NCI-H526 treated with DMSO at 0.1 percent for 48 hours (cell line): ENCODE data around the gene KDM2A.
A peak's percentile ranks its signal among the peaks of the same experiment; 100 is the strongest.
"Not testable (repeated sequence)": the region's sequence is repeated elsewhere in the genome, so short reads cannot be mapped to it uniquely, and the experiment has no call there.

Experiments
- DNase-seq: peaks from one replicate; lab custom pipeline; 2025; lab: John Stamatoyannopoulos, UW

The KDM2A gene

DNA sequence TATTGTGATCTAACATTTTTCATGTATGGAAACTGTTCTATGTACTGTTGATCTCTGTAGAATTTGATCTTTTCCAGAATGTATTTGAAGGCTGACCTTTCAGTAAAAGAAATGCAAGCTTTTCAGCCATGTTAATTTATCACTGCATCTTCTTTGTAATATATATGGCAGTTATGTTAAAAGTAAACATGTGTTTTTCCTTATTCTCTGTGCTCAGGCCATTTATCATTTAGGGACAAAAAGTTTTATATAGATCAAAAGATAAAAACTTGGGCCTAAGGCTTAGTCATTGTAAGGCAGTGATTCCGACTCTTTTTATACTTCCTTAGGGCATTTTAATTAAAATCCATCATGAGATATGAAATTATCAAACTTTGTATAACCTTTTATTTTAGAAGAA, 48.7 kb downstream of the KDM2A start:
- DNase-seq, result no peak

DNA sequence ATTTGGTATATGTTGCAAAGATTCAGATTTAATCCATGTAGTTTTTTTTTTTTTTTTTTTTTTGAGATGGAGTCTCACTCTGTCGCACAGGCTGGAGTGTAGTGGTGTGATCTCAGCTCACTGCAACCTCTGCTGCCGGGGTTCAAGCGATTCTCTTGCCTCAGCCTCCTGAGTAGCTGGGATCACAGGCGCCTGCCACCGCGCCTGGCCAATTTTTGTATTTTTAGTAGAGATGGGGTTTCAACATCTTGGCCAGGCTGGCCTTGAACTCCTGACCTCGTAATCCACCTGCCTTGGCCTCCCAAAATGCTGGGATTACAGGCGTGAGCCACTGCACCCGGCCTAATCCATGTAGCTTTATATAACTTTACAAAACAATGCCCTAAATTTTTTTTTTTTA, 49.8 kb downstream of the KDM2A start:
- not testable (repeated sequence) for DNase-seq

DNA sequence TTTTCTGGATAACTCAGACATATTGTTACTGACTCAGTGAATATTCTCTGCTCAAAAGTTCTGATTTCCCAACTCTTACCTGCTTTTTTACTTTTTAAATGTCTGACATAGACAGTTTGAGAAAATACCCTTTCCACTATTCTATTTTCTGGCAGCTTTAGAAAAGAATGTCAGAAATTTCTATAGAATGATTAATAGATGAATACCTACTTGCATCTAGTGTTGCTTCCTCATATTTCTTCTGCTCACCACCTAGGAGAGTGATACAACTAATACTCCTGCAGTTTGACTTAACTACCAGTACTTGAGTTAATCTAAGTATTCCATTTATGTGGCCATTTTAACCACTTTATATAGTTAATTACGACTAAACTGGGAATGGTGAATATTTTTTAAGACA, 55.2 kb downstream of the KDM2A start:
- no peak for DNase-seq

DNA sequence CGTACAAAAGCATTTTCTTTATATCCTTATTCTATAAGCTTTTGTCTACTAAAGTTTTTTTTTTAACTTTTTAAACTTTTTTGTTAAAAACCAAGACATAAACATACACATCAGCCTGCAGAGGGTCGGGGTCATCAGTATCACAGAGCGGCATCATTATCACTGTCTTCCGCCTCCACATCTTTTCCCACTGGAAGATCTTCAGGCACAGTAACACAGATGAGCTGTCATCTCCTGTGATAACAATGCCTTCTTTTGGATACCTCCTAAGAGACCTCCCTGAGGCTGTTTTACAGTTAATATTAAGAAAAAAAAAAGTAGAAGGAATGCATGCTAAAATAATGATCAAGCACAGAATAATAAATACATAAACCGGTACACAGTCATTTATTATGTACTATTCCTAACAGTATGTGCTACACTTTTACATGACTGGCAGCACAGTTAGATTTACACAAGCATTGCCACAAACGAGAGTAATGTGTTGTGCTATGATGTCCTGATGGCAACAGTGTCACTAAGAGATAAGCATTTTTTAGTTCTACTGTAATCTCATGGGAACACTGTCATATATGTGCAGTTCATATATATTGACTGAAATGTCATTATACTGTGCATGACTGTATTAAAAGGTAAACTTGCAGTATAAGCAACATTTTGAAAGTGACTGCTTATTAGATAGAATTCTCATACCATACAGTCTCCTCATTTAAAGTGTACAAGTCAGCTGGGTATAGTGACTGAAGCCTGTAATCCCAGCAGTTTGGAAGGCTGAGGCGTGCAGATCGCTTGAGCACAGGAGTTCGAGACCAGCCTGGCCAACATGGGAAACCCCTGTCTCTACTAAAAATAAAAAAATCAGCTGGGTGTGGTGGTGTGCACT, 58.6 kb downstream of the KDM2A start:
- DNase-seq, result no peak

DNA sequence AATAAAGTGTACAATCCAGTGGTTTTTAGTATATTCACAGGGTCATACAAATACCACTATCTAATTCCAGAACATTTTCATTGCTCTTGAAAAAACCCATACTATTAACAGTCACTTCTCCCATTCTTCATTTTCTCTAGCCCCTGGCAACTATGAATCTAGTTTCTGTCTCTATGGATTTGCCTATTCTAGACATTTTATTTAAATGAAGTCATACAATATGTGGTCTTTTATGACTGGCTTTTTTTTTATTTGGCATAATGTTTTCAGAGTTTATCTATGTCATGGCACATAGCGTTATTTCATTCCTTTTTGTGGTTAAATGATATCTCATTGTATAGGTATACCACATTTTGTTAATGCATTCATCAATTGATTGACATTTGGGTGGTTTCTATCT, 59.4 kb downstream of the KDM2A start:
- DNase-seq, result no peak

DNA sequence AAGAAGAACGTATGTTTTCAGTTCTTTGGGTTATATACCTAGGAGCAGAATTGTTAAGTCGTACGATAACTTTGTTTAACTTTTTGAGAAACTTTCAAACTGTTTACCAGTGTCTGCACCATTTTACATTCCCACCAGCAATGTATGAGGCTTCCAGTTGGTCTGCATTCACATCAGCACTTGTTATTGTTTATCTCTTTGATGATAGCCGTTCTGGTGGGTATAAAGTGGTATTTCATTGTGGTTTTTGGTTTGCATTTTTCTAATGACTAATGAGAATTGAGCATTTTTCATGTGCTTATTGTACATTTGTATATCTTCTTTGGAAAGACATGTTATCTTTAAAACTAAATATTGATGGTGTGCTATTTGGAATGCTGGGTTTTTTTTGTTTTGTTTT, 59.8 kb downstream of the KDM2A start:
- no peak for DNase-seq

DNA sequence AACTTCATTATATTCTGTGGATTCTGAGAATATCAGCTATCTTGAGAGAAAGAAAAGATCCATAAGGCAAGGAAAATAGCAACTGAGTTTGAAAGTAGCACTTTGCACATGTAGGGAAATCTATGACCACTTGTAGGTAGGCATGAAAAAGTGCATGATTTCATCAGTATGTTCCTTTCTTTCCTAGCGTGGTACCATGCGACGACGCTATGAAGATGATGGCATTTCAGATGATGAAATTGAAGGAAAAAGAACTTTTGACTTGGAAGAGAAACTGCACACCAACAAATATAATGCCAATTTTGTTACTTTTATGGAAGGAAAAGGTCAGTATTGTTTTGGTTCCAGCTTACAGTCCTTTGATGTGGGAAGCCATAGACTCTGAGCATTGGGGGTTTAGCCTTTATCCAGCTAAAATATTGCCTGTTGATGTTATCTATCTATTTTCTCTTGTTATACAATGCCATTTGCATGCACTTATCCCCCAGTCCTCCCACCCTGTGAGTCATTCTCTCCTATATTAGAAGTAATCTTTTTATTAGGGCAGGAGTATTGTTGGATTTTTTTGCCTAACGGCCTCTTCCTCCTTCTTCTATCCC, 60.9 kb downstream of the KDM2A start:
- no peak for DNase-seq

DNA sequence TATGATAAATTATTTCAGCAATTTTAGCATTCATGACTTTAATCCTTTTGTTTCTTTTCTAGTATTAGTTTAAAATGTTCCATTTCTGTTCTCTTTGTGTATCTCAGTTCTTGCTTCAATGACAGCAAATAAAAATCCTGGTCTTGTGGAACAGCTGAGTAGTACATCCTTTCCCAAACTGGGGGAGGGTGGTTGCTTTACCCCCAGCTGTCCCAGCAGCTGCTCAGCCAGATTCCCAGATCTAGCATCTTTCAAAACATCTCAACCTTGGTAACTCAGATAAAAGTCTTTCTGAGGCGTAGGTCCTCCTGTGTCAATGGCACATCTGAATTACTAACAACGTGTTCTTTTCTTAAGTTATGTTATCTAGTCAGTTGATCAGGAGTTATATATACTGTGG, 75.0 kb downstream of the KDM2A start:
- DNase-seq, result no peak

DNA sequence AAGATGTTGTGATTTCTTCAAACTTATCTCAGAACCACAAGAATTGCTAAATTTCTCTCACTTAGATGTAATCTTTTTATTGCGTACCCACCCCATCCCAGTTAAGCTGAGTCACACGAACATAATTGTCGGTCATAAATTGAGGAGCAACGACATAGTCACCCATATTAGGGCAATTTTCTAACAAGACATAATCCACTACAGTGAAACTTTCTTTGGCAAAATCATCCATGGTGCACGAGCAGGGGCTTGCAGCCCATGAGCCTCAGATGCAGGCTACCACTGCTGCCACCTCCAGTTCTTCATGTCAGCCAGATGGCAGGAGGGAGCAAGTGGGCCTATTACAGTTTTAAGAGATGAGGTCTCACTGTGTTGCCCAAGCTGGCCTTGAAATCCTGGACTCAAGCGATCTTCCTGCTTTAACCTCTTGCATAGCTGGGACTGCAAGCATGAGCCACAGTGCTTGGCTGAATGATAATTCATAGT, 77.0 kb downstream of the KDM2A start:
- DNase-seq, result no peak

DNA sequence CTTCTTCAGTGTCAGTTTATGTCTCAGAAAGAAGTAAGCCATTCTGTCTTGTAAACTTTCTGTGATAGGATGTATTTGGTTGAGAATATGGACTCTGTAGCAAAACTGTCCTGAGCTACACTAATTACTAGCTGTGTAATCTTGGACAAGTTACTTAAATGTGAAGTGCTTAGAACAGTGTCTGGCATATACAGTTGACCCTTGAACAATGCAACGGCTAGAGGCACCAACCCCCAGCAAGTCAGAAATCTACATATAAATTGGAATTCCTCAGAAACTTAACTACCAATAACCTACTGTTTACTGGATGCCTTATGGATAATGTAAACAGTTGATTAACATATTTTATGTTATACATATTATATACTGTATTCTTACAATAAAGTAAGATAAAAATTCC, 78.5 kb downstream of the KDM2A start:
- DNase-seq, result no peak

DNA sequence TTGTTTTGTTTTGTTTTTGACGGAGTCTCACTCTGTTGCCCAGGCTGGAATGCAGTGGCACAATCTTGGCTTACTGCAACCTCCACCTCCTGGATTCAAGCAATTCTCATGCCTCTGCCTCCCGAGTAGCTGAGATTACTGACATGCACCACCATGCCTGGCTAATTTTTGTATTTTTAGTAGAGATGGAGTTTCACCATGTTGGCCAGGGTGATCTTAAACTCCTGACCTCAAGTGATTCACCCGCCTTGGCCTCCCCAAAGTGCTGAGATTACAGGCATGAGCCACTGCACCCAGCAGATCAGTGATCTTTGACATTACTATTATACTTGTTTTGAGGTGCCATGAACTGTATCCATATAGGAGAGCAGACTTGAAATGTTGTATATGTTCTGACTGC, 79.7 kb downstream of the KDM2A start:
- not testable (repeated sequence) for DNase-seq

DNA sequence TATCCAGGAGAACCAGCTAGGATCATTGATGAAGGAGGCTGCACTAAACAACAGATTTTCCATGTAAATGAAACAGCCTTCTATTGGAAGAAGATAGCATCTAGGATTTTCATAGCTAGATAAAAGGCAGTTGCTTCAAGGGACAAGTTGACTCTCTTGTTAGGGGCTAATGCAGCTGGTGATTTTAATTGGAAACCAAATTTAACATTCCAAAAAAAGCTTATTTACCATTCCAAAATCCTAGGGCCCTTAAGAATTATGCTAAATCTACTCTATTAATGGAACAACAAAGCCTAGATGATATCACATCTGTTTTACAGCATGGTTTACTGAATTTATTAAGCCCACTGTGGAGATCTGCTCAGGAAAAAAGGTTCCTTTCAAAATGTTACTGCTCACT, 80.7 kb downstream of the KDM2A start:
- no peak for DNase-seq

DNA sequence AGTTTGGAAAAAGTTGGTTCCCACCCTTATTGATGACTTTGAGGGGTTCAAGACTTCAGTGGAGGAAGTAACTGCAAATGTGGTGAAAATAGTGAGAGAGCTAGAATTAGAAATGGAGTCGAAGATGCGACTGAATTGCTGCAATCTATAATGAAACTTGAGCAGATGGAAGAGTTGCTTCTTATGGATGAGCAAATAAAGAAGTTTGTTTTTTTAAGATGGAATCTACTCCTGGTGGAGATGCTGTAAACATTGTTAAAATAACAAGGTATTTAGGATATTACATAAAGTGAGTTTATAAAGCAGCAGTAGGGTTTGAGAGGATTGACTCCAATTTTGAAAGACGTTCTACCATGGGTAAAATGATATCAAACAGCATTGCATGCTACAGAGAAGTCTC, 83.0 kb downstream of the KDM2A start:
- no peak for DNase-seq

DNA sequence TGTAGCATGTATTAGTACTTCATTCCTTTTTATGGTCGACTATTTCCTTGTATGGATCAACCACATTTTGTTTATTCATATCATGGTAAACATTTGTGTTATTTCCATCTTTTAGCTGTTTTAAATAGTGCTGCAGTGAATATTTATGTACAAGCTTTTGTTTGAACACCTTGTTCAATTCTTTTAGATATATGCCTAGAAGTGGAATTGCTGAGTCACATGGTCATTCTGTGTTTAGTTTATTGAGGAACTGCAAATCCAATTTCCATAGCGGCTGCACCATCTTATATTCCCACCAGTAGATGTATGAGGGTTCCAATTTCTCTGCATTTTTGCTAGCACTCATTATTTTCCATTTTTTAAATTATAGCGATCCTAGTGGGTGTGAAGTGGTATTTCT, 85.8 kb downstream of the KDM2A start:
- DNase-seq, result peak; percentile 81

DNA sequence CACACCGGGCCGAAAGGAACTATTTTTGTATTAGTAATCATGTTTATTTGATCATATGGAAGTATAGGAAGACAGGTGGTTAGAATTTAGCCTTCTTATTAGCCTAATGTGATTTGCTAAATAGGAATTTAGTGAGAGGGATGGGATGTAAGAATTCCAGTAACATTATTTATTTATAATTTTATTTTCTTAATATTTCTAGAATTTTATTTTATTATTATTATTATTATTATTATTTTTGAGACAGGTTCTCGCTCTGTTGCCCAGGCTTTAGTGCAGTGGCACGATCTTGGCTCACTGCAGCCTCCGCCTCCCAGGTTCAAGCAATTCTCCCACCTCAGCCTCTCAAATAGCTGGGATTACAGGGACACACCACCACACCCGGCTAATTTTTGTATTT, 90.2 kb downstream of the KDM2A start:
- not testable (repeated sequence) for DNase-seq

DNA sequence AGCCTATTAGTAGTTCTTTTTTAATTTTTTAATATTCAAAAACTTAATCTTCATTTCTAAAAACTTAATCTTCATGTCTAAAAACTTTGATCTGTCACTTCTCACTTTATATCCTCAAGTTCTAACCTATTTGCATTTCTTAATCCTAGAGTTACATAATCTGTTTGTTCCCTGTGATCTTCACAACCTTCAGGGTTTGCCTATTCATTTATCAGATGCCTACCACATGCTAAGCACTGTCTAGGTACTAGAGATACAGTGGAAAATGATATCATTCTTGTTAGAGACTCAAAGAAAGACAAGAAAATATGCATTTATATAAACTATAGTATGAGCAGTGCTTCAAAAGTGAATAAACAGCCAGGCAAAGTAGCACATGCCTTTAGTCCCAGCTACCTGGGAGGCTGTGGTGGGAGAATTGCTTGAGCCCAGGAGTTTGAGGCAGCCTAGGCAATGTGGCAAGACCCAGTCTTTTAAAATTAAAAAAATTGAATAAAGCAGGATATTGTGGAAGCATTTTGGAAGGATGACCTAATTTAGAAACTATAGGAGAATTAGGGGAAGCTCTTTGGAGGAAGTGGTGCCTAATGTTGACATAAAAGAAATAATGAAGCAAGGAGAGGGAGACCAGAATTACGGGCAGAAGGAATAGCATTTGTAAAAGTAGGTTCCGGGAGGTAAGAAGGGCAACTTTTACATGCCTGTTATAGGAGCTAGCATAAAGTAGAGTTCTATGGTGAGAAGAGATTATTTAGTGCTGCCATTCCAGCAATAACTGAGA, 92.8 kb downstream of the KDM2A start:
- DNase-seq, result no peak

DNA sequence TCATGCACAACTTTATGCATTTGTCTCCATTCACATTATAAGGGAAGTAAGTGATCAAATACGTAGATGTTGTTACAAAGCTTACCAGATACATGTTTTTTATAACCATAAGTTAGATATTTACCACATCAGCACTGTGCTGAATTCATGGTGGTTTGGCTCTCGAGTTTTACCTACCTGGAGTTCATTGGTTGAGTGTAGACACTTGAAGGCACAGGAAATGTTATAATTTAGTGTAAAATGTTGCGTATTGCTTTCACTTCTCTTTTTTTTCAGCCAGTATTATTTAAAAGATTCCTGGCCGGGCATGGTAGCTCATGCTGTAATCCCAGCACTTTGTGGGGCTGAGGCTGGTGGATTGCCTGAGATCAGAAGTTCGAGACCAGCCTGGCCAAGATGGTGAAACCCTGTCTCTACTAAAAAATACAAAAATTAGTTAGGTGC, 94.1 kb downstream of the KDM2A start:
- no peak for DNase-seq

DNA sequence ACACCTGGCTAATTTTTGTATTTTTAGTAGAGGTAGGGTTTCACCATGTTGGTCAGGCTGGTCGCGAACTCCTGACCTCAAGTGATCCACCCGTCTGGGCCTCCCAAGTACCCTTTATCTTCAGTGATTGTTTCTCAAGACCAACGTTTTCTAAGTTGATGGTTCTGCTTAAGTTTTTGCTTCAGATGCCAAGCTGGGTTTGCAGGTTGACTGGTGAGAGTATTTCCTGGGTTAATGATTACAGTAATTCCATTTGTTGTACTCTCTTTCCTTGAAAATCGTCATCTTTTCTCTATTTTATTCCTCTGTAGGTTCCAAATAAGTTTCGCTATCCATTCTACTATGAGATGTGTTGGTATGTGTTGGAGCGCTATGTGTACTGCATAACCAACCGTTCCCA, 108.7 kb downstream of the KDM2A start:
- no peak for DNase-seq

DNA sequence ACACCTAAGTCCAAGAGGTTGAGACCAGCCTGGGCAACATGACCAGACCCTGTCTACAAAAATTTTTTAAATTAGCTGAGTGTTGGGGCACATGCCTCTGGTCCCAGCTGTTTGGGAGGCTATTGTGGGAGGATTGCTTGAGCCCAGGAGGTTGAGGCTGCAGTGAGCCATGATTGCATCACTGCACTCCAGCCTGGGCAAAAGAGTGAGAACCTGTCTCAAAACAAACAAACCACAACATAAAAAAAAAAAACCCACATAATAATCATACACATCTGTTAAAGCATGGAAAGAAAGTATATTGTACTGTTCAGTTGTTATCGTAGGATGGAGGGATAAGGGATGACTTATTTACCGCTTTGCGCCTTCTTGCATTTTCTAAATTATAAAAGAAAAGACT, 111.3 kb downstream of the KDM2A start:
- DNase-seq, result no peak

DNA sequence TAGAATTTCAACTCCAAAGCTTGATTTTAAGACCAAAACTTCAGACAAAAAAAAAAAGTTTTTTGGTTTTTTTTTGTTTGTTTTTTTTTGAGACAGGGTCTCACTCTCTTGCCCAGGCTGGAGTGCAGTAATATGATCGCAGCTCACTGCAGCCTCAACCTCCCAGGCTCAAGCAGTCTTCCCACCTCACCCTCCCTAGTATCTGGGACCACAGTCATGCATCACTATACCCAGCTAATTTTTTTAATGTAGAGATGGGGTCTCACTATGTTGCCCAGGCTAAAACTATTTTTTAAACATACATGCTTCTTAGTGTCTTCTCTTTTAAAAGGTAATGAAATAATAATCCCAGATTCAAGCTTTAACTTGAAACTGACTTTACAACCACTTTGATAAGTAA, 111.8 kb downstream of the KDM2A start:
- DNase-seq, result no peak

DNA sequence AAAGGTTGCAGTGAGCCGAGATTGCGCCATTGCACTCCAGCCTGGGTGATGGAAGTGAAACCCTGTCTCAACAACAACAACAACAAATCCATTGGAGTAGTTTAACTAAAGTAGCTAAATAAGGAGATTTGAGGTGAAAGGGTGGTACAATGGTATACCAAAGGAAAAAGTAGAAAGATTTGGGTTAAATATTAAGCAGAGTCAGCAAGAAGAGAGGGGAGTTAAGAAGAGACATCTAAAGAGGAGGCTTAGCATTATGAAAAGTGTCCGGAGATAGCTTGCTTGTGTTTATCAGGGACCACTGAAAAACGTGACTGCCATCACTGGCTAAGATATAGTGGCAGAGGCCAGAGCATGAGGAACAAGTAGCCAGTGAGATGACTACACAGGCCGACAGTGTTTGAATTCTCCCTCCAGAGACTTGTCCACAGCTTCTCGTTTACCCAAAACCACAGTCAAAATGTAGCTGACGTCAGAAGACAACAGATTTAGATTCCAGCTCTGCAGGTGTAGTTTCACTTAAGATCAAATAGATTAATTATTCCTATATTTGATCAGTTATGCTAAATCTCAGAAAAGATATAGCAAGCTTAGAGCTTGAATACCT, 114.6 kb downstream of the KDM2A start:
- no peak for DNase-seq

DNA sequence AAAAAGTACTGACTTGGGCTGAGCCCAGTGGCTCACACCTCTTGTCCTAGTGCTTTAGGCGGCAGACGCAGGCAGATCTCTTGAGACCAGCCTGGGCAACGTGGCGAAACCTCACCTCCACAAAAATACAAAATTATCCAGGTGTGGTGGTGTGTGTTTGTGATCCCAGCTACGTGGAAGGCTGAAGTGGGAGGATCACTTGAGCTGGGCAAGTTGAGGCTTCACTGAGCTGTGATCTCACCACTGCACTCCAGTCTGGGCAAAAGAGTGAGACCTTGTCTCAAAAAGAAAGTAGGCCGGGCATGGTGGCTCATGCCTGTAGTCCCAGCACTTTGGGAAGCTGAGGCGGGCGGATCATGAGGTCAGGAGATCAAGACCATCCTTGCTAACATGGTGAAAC, 115.5 kb downstream of the KDM2A start:
- DNase-seq, result not testable (repeated sequence)
